HG03354 (cell line): ENCODE measurements around the gene PHOSPHO2.
"Not testable (repeated sequence)": the region's sequence is repeated elsewhere in the genome, so short reads cannot be mapped to it uniquely, and the experiment has no call there.

Experiments used
- ATAC-seq: cut with Tn5 transposase; IDR thresholded peaks from one replicate; pipeline ENCODE4 v1.9.1; 2021; ENCODE audit warnings: mild to moderate bottlenecking; ENCODE audit not compliant: unreplicated experiment, poor library complexity, severe bottlenecking

The PHOSPHO2 gene

GRCh38 chr2:169683054-169683424, 11.2 kb upstream of the PHOSPHO2 start:
- no peak for ATAC-seq

GRCh38 chr2:169683425-169684134, 10.7 kb upstream of the PHOSPHO2 start:
- no peak for ATAC-seq

DNA sequence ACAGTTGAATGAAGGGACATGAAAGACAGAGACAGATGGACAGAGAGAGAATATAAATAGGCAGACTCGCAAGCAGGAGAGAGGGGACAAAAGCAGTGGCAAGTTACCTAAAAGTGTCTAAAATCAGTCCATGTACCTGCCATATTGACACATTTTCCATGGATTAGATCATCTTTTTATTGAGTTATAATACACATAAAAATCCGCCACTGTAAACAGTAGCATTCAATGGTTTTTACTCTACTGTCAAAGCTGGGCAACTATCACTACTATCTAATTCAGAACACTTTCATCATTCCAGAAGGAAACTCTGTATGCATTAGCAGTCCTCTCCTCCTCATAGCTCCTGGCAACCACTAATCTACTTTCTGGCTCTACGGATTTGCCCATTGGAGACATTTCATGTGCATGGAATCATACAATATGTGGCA, 10.1 kb upstream of the PHOSPHO2 start:
- no peak for ATAC-seq

- not testable (repeated sequence) for ATAC-seq
Observed at GRCh38 chr2:169684712-169685111, 9.6 kb upstream of the PHOSPHO2 start.

DNA sequence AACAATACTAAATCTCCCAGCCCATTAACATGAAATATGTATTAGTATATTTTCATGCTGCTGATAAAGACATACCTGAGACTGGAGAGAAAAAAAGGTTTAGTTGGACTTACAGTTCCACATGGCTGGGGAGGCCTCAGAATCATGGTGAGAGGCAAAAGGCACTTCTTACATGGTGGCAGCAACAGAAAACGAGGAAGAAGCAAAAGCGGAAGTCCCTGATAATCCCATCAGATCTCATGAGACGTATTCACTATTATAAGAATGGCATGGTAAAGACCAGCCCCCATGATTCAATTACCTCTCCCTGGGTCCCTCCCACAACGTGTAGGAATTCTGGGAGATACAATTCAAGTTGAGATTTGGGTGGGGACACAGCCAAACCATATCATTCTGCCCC, 7.4 kb upstream of the PHOSPHO2 start:
- ATAC-seq = not testable (repeated sequence)

- not testable (repeated sequence) for ATAC-seq
Observed at GRCh38 chr2:169687943-169688342, 6.3 kb upstream of the PHOSPHO2 start.

- ATAC-seq = no peak
Observed at GRCh38 chr2:169690958-169691357, 3.3 kb upstream of the PHOSPHO2 start.

DNA sequence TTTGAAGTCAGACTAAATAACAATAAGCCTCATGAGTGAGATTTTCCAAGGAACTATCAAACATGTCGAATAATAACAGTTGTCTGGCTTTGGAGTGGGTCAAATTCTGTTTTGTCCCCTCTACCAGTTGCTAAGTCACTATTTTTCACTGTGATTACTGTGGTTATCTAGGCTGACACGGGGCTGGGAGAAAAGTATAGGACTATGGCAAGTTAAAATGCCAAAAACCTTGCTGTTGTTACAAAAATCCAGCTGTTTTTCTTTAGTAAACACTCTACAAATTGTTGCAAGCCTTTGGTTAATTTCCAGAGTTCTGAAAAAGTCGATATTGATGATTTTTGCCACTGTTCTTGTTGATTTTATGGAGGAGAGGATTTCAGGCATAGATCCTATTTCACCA, 1.6 kb upstream of the PHOSPHO2 start:
- ATAC-seq = no peak

- no peak for ATAC-seq
Observed at GRCh38 chr2:169693360-169693759, 909 bp upstream of the PHOSPHO2 start.

DNA sequence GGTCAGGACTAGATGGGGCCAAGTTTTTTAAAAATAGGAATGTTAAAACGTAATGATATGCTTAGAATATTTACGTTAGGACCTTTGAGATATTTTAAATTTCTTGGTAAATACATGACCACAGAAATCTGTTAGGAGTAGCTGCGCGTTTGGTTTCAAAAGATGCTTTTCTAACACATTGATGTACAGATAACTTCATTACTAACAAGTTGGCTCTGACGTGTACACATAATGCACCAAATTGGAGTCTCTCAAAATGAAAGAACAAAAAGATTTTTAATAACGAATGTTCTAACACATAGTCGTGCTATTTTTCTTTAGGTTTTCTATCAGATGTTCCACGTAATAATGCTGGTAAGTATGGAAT, 608 bp downstream of the PHOSPHO2 start:
- no peak for ATAC-seq

- no peak for ATAC-seq
Observed at GRCh38 chr2:169696381-169696780, 2.1 kb downstream of the PHOSPHO2 start.

DNA sequence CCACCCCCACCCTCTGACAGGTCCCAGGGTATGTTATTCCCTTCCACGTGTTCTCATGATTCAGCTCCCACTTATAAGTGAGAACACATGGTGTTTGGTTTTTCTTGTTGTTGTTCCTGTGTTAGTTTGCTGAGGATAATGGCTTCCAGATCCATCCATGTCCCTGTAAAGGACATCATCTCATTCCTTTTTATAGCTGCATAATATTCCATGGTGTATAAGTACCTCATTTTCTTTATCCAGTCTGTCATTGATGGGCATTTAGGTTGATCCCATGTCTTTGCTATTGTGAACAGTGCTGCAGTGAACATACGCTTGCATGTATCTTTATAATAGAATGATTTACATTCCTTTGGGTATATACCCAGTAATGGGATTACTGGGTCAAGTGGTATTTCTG, 4.9 kb downstream of the PHOSPHO2 start:
- ATAC-seq = not testable (repeated sequence)

GRCh38 chr2:169702996-169703395, 8.7 kb downstream of the PHOSPHO2 start:
- ATAC-seq = no peak

DNA sequence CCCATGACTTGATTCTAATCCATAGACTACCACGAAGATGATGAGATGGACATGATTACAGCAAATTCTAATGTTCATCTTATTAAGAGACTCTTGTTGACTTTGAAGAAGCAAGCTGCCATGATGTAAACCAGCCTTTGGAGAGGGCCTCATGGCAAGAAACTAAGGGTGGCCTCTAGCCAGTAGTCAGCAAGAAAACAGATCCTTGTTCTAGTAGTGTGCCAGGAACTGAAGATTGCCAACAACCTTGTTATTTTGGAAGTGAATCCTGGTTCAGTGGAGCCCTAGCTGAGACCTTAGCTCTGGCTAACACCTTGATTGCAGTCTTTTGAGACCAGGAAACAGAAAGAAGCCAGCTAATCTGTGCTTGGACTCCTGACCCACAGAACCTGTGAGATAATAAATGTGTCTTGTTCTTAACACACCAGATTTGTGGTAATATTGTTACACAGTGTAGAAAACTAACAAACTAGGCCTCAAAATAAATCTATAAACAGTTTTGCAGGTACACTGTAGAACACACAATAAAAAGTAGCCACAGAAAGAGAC, 10.0 kb downstream of the PHOSPHO2 start:
- no peak for ATAC-seq

DNA sequence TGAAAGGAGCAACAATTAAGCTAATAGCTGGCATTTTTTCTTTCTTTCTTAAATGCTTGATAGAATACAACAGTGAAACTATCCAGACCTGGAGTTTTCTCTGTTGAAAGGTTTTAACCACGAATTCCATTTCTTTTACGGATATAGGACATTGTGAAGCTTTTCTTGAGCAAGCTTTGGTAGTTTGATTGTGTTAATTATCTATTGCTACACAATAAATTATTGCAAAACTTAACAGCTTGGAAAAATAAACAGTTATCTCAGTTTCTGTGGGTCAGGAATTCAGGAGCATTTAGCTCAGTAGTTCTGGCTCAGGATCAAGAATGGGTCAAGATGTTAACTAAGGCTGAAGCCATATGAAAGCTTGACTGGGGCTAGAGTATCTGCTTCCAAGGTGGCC, 11.7 kb downstream of the PHOSPHO2 start:
- ATAC-seq = no peak

DNA sequence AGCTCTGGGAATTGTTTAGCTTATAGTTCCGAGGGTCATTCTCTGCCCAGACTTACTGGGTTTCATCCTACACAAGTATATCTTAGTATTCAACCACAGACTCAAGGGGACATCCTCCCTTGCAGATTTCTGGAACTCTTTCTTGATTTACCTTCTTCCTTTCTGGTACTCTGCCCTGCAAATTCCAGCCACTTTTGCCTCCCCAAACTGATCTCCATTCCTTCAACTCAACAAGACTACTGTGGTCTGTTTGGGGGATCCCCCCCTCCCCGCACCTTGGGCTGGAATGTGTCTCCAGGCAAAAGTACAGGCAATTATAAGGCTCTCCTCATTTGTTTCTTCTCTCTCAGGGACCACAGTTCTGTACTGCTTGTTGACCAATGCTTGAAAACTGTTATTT, 13.4 kb downstream of the PHOSPHO2 start:
- no peak for ATAC-seq

GRCh38 chr2:169709331-169709730, 15.1 kb downstream of the PHOSPHO2 start:
- ATAC-seq = no peak

DNA sequence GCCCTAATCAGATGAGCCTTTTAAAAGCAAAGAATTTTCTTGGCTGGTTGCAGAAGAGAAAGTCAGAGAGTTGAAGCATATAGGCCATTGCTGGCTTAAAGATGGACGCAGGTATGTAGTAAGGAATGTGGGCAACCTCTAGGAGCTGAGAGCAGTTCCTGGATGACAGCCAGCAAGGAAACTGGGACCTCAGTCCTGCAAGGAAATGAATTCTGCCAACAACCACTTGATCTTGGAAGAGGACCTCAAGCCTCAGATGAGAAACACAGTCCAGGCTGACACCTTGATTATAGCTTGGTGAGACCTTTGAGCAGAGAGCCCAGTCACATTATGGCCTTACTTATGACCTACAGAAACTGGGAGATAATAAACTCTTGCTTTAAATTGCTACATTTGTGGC, 15.7 kb downstream of the PHOSPHO2 start:
- ATAC-seq = no peak

DNA sequence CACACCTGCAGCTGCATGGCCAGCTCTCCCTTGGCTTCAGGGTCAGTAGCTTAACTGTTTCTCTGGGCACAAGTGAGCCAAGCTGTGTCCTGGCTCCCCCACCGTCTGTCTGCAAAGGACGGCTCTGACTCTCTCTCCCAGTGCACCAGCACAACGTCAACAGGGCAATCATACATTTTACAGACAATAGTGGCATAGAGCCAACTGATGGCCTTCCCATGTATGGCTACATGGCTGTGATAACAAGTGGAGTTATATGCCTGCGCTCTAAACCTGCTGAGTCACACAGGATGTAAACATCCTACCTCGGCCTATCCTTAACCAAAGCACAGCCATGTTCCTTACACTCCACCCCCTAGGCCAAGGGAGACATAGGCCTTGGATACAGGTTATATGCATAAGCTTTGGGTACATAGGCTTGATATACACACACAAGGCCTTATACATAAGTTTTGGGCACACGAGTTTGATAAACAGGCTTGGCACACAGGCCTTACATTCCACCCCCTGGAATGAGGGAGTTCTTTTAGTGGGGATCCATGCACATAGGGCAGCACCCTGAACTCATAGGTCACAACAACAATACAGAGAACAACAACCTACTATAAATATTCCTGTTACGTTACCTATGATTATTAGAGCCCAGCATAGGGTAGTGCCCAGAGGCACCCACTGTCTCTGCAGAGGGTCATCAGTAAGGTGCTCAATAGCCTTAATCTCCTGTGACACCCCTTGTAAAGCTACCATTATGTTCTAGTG, 17.7 kb downstream of the PHOSPHO2 start:
- no peak for ATAC-seq

DNA sequence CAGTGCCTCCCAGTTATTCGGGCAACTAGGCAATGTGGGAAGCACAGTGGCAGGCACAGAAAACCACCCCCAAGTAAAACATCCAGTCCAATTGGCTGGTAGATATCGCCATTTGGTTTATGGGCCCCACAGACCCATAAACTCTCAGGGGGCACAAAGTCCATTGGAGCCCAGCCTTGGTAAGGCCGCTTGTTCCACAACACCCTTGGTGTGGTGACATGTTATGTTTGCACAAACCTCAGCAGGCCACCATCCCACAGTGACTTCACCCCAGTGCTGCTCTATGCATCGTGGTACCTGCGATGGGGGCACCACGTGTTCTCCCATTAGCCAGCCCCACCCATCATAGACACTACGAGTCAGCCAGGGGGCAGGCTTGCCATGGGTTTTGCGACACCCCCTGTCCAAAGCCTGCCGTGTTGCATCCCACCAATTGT, 18.5 kb downstream of the PHOSPHO2 start:
- ATAC-seq = no peak

DNA sequence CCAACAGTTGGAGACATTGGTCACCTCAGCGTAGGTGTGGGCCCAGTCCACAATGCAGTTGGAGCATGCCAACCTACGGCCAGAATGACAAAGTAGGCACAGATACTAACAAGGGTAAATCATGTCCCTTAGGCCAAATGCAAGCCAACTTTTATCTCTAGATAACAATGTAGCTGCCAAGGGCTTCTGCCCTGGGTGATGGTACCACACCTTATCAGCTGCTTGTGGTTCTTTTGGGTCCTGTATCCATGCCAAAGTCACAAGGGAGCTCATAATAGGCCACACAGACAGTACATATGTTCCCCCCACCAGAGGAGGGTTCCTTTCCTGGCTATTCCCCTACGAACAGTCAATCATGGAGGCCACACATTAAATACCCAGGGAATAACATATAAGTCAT, 19.1 kb downstream of the PHOSPHO2 start:
- ATAC-seq = no peak
